ENCODE data around the gene TAF11.
"Not testable (repeated sequence)": the region's sequence is repeated elsewhere in the genome, so short reads cannot be mapped to it uniquely, and the experiment has no call there.

TAF11 gene

DNA sequence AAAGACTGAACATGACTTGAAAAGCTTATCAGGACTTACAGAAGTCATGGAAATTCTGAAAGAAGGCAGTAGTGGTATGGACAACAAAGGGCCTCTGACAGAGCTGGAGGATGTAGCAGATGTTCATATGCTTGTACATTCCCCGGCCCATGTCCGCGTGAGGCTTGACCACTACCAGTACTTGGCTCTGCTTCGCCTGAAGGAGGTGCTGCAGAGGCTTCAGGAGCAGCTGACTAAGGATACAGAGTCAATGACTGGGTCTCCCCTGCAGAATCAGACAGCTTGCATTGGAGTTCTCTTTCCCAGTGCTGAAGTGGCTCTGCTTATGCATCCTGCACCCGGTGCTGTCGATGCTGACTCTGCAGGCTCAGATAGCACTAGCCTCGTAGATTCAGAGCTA lies 29.2 kb downstream of the TAF11 start:
- H3K4me3 ChIP-seq (ENCODE audit: low read depth, low read length): no peak overlapping the region
- no peak overlapping the region for H3K27ac ChIP-seq
- peaks cover 79% of the 10 kb centered on the region for H3K36me3 ChIP-seq
- TF ChIP-seq, protein P1, sequence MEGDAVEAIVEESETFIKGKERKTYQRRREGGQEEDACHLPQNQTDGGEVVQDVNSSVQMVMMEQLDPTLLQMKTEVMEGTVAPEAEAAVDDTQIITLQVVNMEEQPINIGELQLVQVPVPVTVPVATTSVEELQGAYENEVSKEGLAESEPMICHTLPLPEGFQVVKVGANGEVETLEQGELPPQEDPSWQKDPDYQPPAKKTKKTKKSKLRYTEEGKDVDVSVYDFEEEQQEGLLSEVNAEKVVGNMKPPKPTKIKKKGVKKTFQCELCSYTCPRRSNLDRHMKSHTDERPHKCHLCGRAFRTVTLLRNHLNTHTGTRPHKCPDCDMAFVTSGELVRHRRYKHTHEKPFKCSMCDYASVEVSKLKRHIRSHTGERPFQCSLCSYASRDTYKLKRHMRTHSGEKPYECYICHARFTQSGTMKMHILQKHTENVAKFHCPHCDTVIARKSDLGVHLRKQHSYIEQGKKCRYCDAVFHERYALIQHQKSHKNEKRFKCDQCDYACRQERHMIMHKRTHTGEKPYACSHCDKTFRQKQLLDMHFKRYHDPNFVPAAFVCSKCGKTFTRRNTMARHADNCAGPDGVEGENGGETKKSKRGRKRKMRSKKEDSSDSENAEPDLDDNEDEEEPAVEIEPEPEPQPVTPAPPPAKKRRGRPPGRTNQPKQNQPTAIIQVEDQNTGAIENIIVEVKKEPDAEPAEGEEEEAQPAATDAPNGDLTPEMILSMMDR (IDR thresholded peaks at IDR 0.05; ENCODE audit: low read depth, low read length): peak; percentile 73
- peak; percentile 52 for DNase-seq
- no peaks in the 10 kb centered on the region for H3K27me3 ChIP-seq (ENCODE audit: insufficient read depth, low read depth, severe bottlenecking)
- no peaks in the 10 kb centered on the region for H3K9me3 ChIP-seq (ENCODE audit: severe bottlenecking)

DNA sequence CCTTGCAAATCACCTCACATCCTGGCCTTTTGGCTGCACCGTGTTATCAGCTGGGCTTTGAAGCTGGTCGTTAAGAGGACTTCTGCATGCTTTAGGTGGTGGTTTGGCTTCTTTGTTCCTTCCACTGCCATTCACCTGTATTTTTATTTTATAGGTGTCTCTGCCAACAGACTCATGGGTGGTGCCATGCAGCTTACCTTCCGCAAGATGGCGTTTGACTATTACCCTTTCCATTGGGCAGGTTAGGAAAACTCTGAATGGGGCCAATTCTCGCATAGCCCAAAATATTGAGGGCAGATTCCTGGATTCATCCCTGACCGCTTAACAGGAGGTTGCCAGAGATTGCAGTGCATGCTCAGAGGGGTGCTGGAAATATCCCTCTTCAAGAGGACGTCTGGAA lies 32.4 kb downstream of the TAF11 start:
- no peak overlapping the region for H3K27ac ChIP-seq
- no peak overlapping the region for H3K4me3 ChIP-seq (ENCODE audit: low read depth, low read length)
- H3K27me3 ChIP-seq (ENCODE audit: insufficient read depth, low read depth, severe bottlenecking): no peaks in the 10 kb centered on the region
- no peak for DNase-seq
- no peaks in the 10 kb centered on the region for H3K9me3 ChIP-seq (ENCODE audit: severe bottlenecking)
- peaks cover 86% of the 10 kb centered on the region for H3K36me3 ChIP-seq
- TF ChIP-seq, protein P1 (IDR thresholded peaks at IDR 0.05; ENCODE audit: low read depth, low read length): no peak

DNA sequence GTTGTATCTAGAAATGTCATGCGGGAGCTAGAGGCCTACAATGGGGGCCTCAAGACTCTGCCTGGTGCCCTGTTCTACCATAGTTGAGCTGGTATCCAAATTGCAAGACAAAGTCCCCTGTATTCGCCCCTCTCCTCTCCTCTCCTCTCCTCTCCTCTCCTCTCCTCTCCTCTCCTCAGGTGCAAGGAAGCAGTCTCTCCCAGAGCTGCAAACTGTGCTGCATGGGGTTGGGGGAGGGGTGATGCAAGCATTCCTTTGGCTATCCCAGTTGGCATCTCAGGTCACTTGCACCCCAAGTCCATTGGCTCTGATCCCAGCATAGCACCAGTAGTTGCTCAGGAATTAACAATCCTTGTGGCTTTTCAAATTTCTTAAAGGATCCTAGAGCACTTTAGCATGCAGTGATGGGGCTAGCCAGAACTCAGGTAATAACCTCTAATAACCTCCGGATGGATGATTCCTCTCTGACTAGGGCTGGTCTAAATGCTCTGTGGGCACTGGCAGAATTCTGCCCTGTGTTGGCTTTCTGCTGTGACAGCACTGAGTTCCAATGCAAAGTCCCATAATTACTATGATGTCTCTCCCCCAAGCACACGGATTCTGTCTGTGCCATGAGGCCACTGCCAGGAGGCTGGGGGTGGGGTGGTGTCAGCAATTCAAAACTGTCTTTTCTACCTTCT lies 35.3 kb downstream of the TAF11 start:
- no peak overlapping the region for H3K27ac ChIP-seq
- H3K9me3 ChIP-seq (ENCODE audit: severe bottlenecking): no peaks in the 10 kb centered on the region
- H3K27me3 ChIP-seq (ENCODE audit: insufficient read depth, low read depth, severe bottlenecking): no peaks in the 10 kb centered on the region
- no peak overlapping the region for H3K4me3 ChIP-seq (ENCODE audit: low read depth, low read length)
- DNase-seq: no peak
- TF ChIP-seq, protein P1 (IDR thresholded peaks at IDR 0.05; ENCODE audit: low read depth, low read length): no peak
- H3K36me3 ChIP-seq: peaks cover 68% of the 10 kb centered on the region

DNA sequence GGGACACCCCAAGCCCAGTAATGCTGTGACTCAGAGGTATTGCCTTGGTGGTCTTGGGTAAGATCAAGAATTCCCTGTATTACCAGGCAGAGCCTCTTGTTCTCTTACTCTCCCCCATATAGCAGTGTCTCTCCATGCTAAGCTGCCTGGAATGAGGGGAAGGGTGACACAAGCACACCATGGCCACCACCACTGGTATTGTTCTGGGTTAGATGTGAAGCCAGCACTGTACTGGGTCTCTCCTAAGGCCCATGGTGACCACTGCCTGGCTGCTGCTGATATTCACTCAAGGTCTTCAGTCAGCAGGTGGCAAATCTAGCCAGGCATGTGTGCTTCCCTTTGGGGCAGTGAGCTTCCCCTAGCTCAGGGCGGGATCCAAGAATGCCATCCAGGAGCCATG lies 36.5 kb downstream of the TAF11 start:
- H3K9me3 ChIP-seq (ENCODE audit: severe bottlenecking): no peaks in the 10 kb centered on the region
- H3K36me3 ChIP-seq: peaks cover 61% of the 10 kb centered on the region
- TF ChIP-seq, protein P1 (IDR thresholded peaks at IDR 0.05; ENCODE audit: low read depth, low read length): no peak
- no peak overlapping the region for H3K27ac ChIP-seq
- no peak overlapping the region for H3K4me3 ChIP-seq (ENCODE audit: low read depth, low read length)
- no peak for DNase-seq
- H3K27me3 ChIP-seq (ENCODE audit: insufficient read depth, low read depth, severe bottlenecking): no peaks in the 10 kb centered on the region

DNA sequence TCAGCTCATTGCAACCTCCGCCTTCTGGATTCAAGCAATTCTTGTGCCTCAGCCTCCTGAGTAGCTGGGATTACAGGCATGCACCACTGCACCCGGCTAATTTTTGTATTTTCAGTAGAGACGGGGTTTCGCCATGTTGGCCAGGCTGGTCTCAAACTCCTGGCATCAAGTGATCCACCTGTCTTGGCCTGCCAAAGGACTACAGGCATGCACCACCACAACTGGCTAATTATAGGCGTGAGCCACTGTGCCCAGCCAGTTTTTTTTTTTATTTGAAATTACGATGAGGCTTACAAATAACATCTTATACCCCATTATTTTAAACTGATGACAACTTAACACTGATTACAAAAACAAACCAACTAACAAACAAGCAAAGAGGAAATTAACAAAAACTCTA lies 38.8 kb downstream of the TAF11 start:
- not testable (repeated sequence) for H3K27me3 ChIP-seq (ENCODE audit: insufficient read depth, low read depth, severe bottlenecking); H3K4me3 ChIP-seq (ENCODE audit: low read depth, low read length); H3K27ac ChIP-seq; H3K9me3 ChIP-seq (ENCODE audit: severe bottlenecking); DNase-seq
- H3K36me3 ChIP-seq: peaks cover 59% of the 10 kb centered on the region

GRCh38 chr6:34839666-34840352 lies 48.0 kb downstream of the TAF11 start:
- no peaks in the 10 kb centered on the region for H3K9me3 ChIP-seq (ENCODE audit: severe bottlenecking)

More at GRCh38 chr6:34839666-34840352, 48.0 kb downstream of the TAF11 start:
- Histone ChIP-seq H3K4me3 (ENCODE audit: low read depth, low read length) (no peak overlapping the region), H3K27ac (no peak overlapping the region), H3K36me3 (peaks cover 59% of the 10 kb centered on the region), H3K27me3 (ENCODE audit: insufficient read depth, low read depth, severe bottlenecking) (no peaks in the 10 kb centered on the region)
- TF ChIP-seq, protein P1 (IDR thresholded peaks at IDR 0.05; ENCODE audit: low read depth, low read length): no peak
- DNase-seq: no peak
